Neural cell (in vitro differentiated cells): ENCODE measurements around the gene TTYH3. TPM values are rescaled to one million over a fixed set of nuclear protein-coding genes. Genes with fewer than 3 reads are reported as not detected.

Experiments
- H2AFZ ChIP-seq: fragments of 200-600, 300-800 bp; sonication (generic), shearing (Covaris generic); 2 replicates; pipeline ENCODE4 v1.6.0; 2014; ENCODE audit warnings: low read depth, mild to moderate bottlenecking, antibody characterized with exemption, low read length, moderate library complexity
- H3F3A ChIP-seq: fragments of 200-600 bp; shearing (Covaris generic); 2 replicates; pipeline ENCODE4 v1.6.1; 2016; ENCODE audit warnings: mild to moderate bottlenecking, moderate library complexity, mixed read lengths, antibody characterized with exemption, low read length; ENCODE audit not compliant: insufficient read depth, poor library complexity, severe bottlenecking
- H3K27ac ChIP-seq: fragments of 200-600, 300-800 bp; sonication (generic), shearing (Covaris generic); 2 replicates; pipeline ENCODE4 v1.5.1; 2014; ENCODE audit warnings: mild to moderate bottlenecking, low read length, moderate library complexity
- H3K27me3 ChIP-seq: fragments of 300-800, 200-600 bp; sonication (generic), shearing (Covaris generic); 2 replicates; pipeline ENCODE4 v1.6.0; 2014; ENCODE audit warnings: mild to moderate bottlenecking, low read depth, low read length, moderate library complexity; ENCODE audit not compliant: insufficient read depth
- H3K36me3 ChIP-seq: fragments of 300-800, 200-600 bp; sonication (generic), shearing (Covaris generic); 2 replicates; pipeline ENCODE4 v1.5.1; 2014; ENCODE audit warnings: mild to moderate bottlenecking, antibody characterized with exemption, low read length, moderate library complexity; ENCODE audit not compliant: insufficient read depth
- H3K4me2 ChIP-seq: fragments of 300-800, 200-600 bp; sonication (generic), shearing (Covaris generic); 2 replicates; pipeline ENCODE4 v1.6.0; 2014; ENCODE audit warnings: mild to moderate bottlenecking, low read length
- H3K4me3 ChIP-seq: fragments of 300-800, 200-600 bp; sonication (generic), shearing (Covaris generic); 2 replicates; pipeline ENCODE4 v1.5.1; 2014; ENCODE audit warnings: mild to moderate bottlenecking, low read length, moderate library complexity
- H3K79me2 ChIP-seq: fragments of 200-600 bp; shearing (Covaris generic); replicated peaks from 2 replicates; pipeline ENCODE4 v1.6.0; 2014; ENCODE audit warnings: mild to moderate bottlenecking, low read length, moderate library complexity; ENCODE audit not compliant: insufficient read depth
- H3K9ac ChIP-seq: fragments of 300-800, 200-600 bp; sonication (generic), shearing (Covaris generic); 2 replicates; pipeline ENCODE4 v1.6.1; 2016; ENCODE audit warnings: mild to moderate bottlenecking, low read length, mixed read lengths
- H3K9me2 ChIP-seq: fragments of 200-600 bp; shearing (Covaris generic); 2 replicates; pipeline ENCODE4 v1.6.1; 2016; ENCODE audit warnings: mild to moderate bottlenecking, low read length, mixed read lengths; ENCODE audit not compliant: insufficient read depth
- H3K9me3 ChIP-seq: fragments of 200-600, 300-800 bp; sonication (generic), shearing (Covaris generic); 2 replicates; pipeline ENCODE4 v1.6.1; 2016; ENCODE audit warnings: mild to moderate bottlenecking, mixed run types, low read length, moderate library complexity, mixed read lengths
- H4K20me1 ChIP-seq: fragments of 200-600 bp; shearing (Covaris generic); 2 replicates; pipeline ENCODE4 v1.6.1; 2016; ENCODE audit warnings: mild to moderate bottlenecking, mixed run types; ENCODE audit not compliant: insufficient read depth
- CTCF ChIP-seq: fragments of 450-650 bp; IDR thresholded peaks from 2 replicates; pipeline ENCODE4 v1.5.1; 2014; ENCODE audit warnings: antibody characterized with exemption, mild to moderate bottlenecking, moderate library complexity; ENCODE audit not compliant: poor library complexity, severe bottlenecking
- EP300 ChIP-seq: fragments of 450-650 bp; conservative IDR thresholded peaks from 2 replicates; pipeline ENCODE4 v1.6.1; 2014; ENCODE audit warnings: antibody characterized with exemption, mild to moderate bottlenecking, moderate library complexity; ENCODE audit not compliant: poor library complexity, severe bottlenecking
- EZH2 ChIP-seq: fragments of 200-600, 300-800 bp; shearing (Covaris generic), sonication (generic); IDR thresholded peaks from 2 replicates; pipeline ENCODE4 v1.6.1; 2014; ENCODE audit warnings: antibody characterized with exemption, low read length, borderline replicate concordance, mild to moderate bottlenecking; ENCODE audit not compliant: insufficient read depth, poor library complexity, severe bottlenecking
- MXI1 ChIP-seq: fragments of 450-650 bp; conservative IDR thresholded peaks from 2 replicates; pipeline ENCODE4 v1.6.1; 2014; ENCODE audit warnings: antibody characterized with exemption, mild to moderate bottlenecking; ENCODE audit not compliant: poor library complexity, severe bottlenecking
- POLR2AphosphoS5 ChIP-seq: IDR thresholded peaks from 2 replicates; pipeline ENCODE4 v1.6.1; 2012
- RAD21 ChIP-seq: fragments of 450-650 bp; conservative IDR thresholded peaks from 2 replicates; pipeline ENCODE4 v1.6.1; 2014; ENCODE audit warnings: antibody characterized with exemption, mild to moderate bottlenecking, moderate library complexity
- SMC3 ChIP-seq: fragments of 450-650 bp; conservative IDR thresholded peaks from 2 replicates; pipeline ENCODE4 v1.6.1; 2014; ENCODE audit warnings: antibody characterized with exemption, mild to moderate bottlenecking, moderate library complexity; ENCODE audit not compliant: poor library complexity
- TAF1 ChIP-seq: IDR thresholded peaks from 2 replicates; pipeline ENCODE4 v1.6.1; 2012; ENCODE audit warnings: low read depth
- polyA plus RNA-seq: library from polyadenylated mRNA; depleted of rRNA; stranded (reverse); fragments of >200 nt; gene quantifications from 2 replicates; pipeline ENCODE4 v1.2.3, GENCODE V29; 2014
- TF ChIP-seq, protein P1 (sequence below): IDR thresholded peaks from 2 replicates; pipeline ENCODE4 v1.6.1; 2012; ENCODE audit warnings: borderline replicate concordance

TTYH3 gene
- polyA plus RNA-seq, 1 donor from 2014 or later = 17.0 TPM

DNA sequence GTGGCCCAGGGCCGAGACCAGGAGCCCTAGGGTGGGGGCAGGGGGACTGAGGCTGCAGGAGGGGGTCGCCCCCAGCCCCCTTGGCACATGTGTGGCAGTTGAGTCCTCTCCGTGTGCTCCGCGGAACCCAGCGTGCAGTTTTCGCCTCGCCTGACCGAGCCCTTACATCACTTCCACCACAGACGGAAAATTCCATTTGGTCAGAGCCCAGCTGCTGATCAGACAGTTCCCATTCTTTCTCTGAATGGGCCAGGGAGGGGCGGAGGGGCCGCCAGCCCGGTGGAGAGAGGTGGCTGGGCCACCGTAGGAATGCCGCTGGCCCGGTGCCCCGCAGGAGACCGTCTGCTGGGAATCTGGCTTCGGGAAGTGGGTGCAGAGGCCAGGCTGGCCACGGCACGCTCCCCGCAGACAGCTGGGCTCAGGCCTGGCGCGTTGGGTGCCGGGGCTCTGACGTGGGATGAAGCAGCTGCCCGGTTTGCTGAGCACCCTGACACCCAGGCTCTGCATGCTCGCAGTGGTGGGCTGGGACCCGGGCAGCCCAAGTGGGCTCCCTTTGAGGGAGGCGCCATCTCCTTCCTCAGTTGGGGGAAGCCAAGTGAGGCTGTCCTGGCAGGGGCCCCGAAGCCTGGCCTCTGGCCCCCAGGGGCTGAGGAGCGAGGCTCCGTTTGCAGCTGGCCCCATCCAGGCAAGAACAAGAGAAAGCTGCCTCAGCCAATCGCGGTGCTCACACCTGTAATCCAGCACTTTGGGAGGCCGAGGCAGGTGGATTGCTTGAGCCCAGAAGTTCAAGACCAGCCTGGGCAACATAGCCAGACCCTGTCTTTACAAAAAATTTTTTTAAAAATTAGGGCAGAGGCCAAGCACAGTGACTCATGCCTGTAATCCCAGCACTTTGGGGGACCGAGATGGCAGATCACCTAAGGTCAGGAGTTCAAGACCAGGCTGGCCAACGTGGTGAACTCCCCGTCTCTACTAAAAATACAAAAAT is 9.9 kb downstream of the TTYH3 start:
- H3K9ac ChIP-seq = no peak overlapping the region
- H3K27ac ChIP-seq = no peak overlapping the region
- H3F3A ChIP-seq = no peaks in the 10 kb centered on the region
- peaks cover 53% of the 10 kb centered on the region for H3K79me2 ChIP-seq
- no peaks in the 10 kb centered on the region for H3K9me2 ChIP-seq
- no peak overlapping the region for H2AFZ ChIP-seq
- H4K20me1 ChIP-seq = peaks cover 51% of the 10 kb centered on the region
- TF ChIP-seq SMC3 (no peak), MXI1 (no peak), POLR2AphosphoS5 (no peak), EP300 (no peak), EZH2 (no peak), RAD21 (no peak), TAF1 (no peak), CTCF (no peak)
- TF ChIP-seq, protein P1, sequence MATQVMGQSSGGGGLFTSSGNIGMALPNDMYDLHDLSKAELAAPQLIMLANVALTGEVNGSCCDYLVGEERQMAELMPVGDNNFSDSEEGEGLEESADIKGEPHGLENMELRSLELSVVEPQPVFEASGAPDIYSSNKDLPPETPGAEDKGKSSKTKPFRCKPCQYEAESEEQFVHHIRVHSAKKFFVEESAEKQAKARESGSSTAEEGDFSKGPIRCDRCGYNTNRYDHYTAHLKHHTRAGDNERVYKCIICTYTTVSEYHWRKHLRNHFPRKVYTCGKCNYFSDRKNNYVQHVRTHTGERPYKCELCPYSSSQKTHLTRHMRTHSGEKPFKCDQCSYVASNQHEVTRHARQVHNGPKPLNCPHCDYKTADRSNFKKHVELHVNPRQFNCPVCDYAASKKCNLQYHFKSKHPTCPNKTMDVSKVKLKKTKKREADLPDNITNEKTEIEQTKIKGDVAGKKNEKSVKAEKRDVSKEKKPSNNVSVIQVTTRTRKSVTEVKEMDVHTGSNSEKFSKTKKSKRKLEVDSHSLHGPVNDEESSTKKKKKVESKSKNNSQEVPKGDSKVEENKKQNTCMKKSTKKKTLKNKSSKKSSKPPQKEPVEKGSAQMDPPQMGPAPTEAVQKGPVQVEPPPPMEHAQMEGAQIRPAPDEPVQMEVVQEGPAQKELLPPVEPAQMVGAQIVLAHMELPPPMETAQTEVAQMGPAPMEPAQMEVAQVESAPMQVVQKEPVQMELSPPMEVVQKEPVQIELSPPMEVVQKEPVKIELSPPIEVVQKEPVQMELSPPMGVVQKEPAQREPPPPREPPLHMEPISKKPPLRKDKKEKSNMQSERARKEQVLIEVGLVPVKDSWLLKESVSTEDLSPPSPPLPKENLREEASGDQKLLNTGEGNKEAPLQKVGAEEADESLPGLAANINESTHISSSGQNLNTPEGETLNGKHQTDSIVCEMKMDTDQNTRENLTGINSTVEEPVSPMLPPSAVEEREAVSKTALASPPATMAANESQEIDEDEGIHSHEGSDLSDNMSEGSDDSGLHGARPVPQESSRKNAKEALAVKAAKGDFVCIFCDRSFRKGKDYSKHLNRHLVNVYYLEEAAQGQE = no peak
- H3K4me3 ChIP-seq = no peak overlapping the region
- no peak overlapping the region for H3K4me2 ChIP-seq
- no peaks in the 10 kb centered on the region for H3K36me3 ChIP-seq
- H3K27me3 ChIP-seq = no peaks in the 10 kb centered on the region
- no peaks in the 10 kb centered on the region for H3K9me3 ChIP-seq

- H3K9ac ChIP-seq = no peak overlapping the region
- no peak for TF ChIP-seq POLR2AphosphoS5
- TF ChIP-seq RAD21 = no peak
- no peak for TF ChIP-seq SMC3
- no peak for TF ChIP-seq EP300
- TF ChIP-seq MXI1 = no peak
- TF ChIP-seq, protein P1 = no peak
- TF ChIP-seq TAF1 = no peak
- no peak for TF ChIP-seq EZH2
- no peak for TF ChIP-seq CTCF
- no peaks in the 10 kb centered on the region for H3K27me3 ChIP-seq
- H4K20me1 ChIP-seq = peaks cover 33% of the 10 kb centered on the region
- H2AFZ ChIP-seq = no peak overlapping the region
- no peaks in the 10 kb centered on the region for H3K9me3 ChIP-seq
- no peaks in the 10 kb centered on the region for H3F3A ChIP-seq
- peaks cover 39% of the 10 kb centered on the region for H3K79me2 ChIP-seq
- no peak overlapping the region for H3K27ac ChIP-seq
- H3K9me2 ChIP-seq = no peaks in the 10 kb centered on the region
- no peak overlapping the region for H3K4me3 ChIP-seq
- H3K4me2 ChIP-seq = no peak overlapping the region
- no peaks in the 10 kb centered on the region for H3K36me3 ChIP-seq
Observed at GRCh38 chr7:2643386-2644219, 11.8 kb downstream of the TTYH3 start.
